H9 (cell line): ENCODE data around the gene CRYBG2. TPM values are rescaled to one million over a fixed set of nuclear protein-coding genes. Genes with fewer than 3 reads are reported as not detected.

Experiments
- DNase-seq: peaks from one replicate; pipeline ENCODE4 v3.0.0-alpha.2; 2017
- H2AFZ ChIP-seq: one replicate; pipeline ENCODE4 v1.6.1; 2013; ENCODE audit warnings: mild to moderate bottlenecking, low read length, control low read depth, moderate library complexity
- H2AK5ac ChIP-seq: 2 replicates; pipeline ENCODE4 v1.6.1; 2013; ENCODE audit warnings: low read length, control low read depth, mixed read lengths; ENCODE audit not compliant: insufficient read length
- H2BK120ac ChIP-seq: one replicate; pipeline ENCODE4 v1.6.1; 2013; ENCODE audit warnings: low read depth, mild to moderate bottlenecking, low read length, control low read depth, inconsistent platforms; ENCODE audit not compliant: poor library complexity, severe bottlenecking
- H2BK12ac ChIP-seq: 2 replicates; pipeline ENCODE4 v1.6.1; 2013; ENCODE audit warnings: low read length, control low read depth, mixed read lengths, low read depth; ENCODE audit not compliant: insufficient read length
- H2BK15ac ChIP-seq: 2 replicates; pipeline ENCODE4 v1.6.1; 2013; ENCODE audit warnings: low read depth, low read length, control low read depth
- H2BK20ac ChIP-seq: one replicate; pipeline ENCODE4 v1.6.1; 2013; ENCODE audit warnings: low read depth, mild to moderate bottlenecking, low read length, control low read depth, inconsistent platforms; ENCODE audit not compliant: poor library complexity, severe bottlenecking
- H2BK5ac ChIP-seq: 2 replicates; pipeline ENCODE4 v1.6.1; 2013; ENCODE audit warnings: low read length, control low read depth, mixed read lengths; ENCODE audit not compliant: insufficient read length
- H3K14ac ChIP-seq: 2 replicates; pipeline ENCODE4 v1.6.1; 2013; ENCODE audit warnings: low read length, control low read depth; ENCODE audit not compliant: insufficient read depth
- H3K18ac ChIP-seq: 2 replicates; pipeline ENCODE4 v1.6.1; 2013; ENCODE audit warnings: low read depth, mild to moderate bottlenecking, mixed read lengths, low read length, control low read depth; ENCODE audit not compliant: insufficient read length
- H3K23ac ChIP-seq: 2 replicates; pipeline ENCODE4 v1.6.1; 2013; ENCODE audit warnings: low read length, control low read depth, mixed read lengths, low read depth; ENCODE audit not compliant: insufficient read length
- H3K23me2 ChIP-seq: 2 replicates; pipeline ENCODE4 v1.6.1; 2013; ENCODE audit warnings: low read depth, mild to moderate bottlenecking, mixed read lengths, low read length, control low read depth; ENCODE audit not compliant: insufficient read length, poor library complexity, severe bottlenecking
- H3K27ac ChIP-seq: 2 replicates; pipeline ENCODE4 v1.5.1; 2013; ENCODE audit warnings: low read length, control low read depth, mixed read lengths, low read depth; ENCODE audit not compliant: insufficient read length
- H3K27me3 ChIP-seq: 2 replicates; pipeline ENCODE4 v1.6.1; 2013; ENCODE audit warnings: low read length, control low read depth, inconsistent platforms; ENCODE audit not compliant: insufficient read depth
- H3K4ac ChIP-seq: 2 replicates; pipeline ENCODE4 v1.6.1; 2013; ENCODE audit warnings: low read depth, mild to moderate bottlenecking, control low read depth, inconsistent platforms, low read length, moderate library complexity
- H3K4me1 ChIP-seq: 2 replicates; pipeline ENCODE4 v1.6.1; 2013; ENCODE audit warnings: low read length, control low read depth, inconsistent platforms; ENCODE audit not compliant: insufficient read depth
- H3K4me2 ChIP-seq: 2 replicates; pipeline ENCODE4 v1.6.1; 2013; ENCODE audit warnings: low read length, control low read depth, mixed read lengths; ENCODE audit not compliant: insufficient read length, insufficient read depth
- H3K56ac ChIP-seq: 2 replicates; pipeline ENCODE4 v1.6.1; 2013; ENCODE audit warnings: low read depth, mild to moderate bottlenecking, mixed read lengths, low read length, control low read depth; ENCODE audit not compliant: insufficient read length
- H3K79me1 ChIP-seq: 2 replicates; pipeline ENCODE4 v1.6.1; 2013; ENCODE audit warnings: low read depth, mild to moderate bottlenecking, moderate library complexity, low read length, control low read depth, inconsistent platforms; ENCODE audit not compliant: insufficient read depth, poor library complexity, severe bottlenecking
- H3K79me2 ChIP-seq: 2 replicates; pipeline ENCODE4 v1.6.1; 2013; ENCODE audit warnings: low read length, control low read depth, inconsistent platforms; ENCODE audit not compliant: insufficient read depth
- H3K9ac ChIP-seq: 2 replicates; pipeline ENCODE4 v1.6.1; 2013; ENCODE audit warnings: low read length, control low read depth, mixed read lengths; ENCODE audit not compliant: insufficient read length; ENCODE audit errors: extremely low read depth
- H3K9me3 ChIP-seq: one replicate; pipeline ENCODE4 v1.6.1; 2013; ENCODE audit warnings: low read depth, low read length, inconsistent platforms; ENCODE audit not compliant: control insufficient read depth
- H3T11ph ChIP-seq: one replicate; pipeline ENCODE4 v1.6.1; 2013; ENCODE audit warnings: mild to moderate bottlenecking, low read length, control low read depth, inconsistent platforms
- H4K20me1 ChIP-seq: one replicate; pipeline ENCODE4 v1.6.1; 2013; ENCODE audit not compliant: control insufficient read depth, insufficient read length, insufficient read depth
- H4K5ac ChIP-seq: 2 replicates; pipeline ENCODE4 v1.6.1; 2013; ENCODE audit warnings: low read depth, mild to moderate bottlenecking, mixed read lengths, low read length, control low read depth; ENCODE audit not compliant: insufficient read length
- H4K8ac ChIP-seq: replicated peaks from 2 replicates; pipeline ENCODE4 v1.6.1; 2013; ENCODE audit warnings: low read length, control low read depth, mixed read lengths, low read depth; ENCODE audit not compliant: insufficient read length
- H4K91ac ChIP-seq: 2 replicates; pipeline ENCODE4 v1.6.1; 2013; ENCODE audit warnings: low read depth, mild to moderate bottlenecking, moderate library complexity, mixed read lengths, low read length, control low read depth; ENCODE audit not compliant: insufficient read length
- H3K27ac Mint-ChIP-seq, 3 experiments: 2 replicates in 2 of 3; 3 replicates in 1 of 3; pipeline ENCODE4 v1.8.0; 2020 to 2021; ENCODE audit warnings: mixed read lengths in 3 of 3, mild to moderate bottlenecking in 1 of 3, moderate library complexity in 1 of 3
- H3K27me3 Mint-ChIP-seq: 2 replicates; pipeline ENCODE4 v1.8.0; 2021; ENCODE audit warnings: low read depth, mild to moderate bottlenecking, moderate library complexity, mixed read lengths
- H3K36me3 Mint-ChIP-seq, 3 experiments: 2 replicates in 2 of 3; 3 replicates in 1 of 3; pipeline ENCODE4 v1.8.0; 2020 to 2021; ENCODE audit warnings: low read depth in 3 of 3, mixed read lengths in 3 of 3; ENCODE audit not compliant: insufficient read depth in 1 of 3
- H3K4me1 Mint-ChIP-seq, 2 experiments: 2 replicates each; pipeline ENCODE4 v1.8.0; 2020; ENCODE audit warnings: mixed read lengths in 2 of 2
- H3K4me3 Mint-ChIP-seq, 2 experiments: 2 replicates in 1 of 2; 3 replicates in 1 of 2; pipeline ENCODE4 v1.8.0; 2020 to 2021; ENCODE audit warnings: mild to moderate bottlenecking in 2 of 2, mixed read lengths in 2 of 2, moderate library complexity in 1 of 2
- H3K9me3 Mint-ChIP-seq, 2 experiments: 2 replicates in 1 of 2; 3 replicates in 1 of 2; pipeline ENCODE4 v1.8.0; 2020; ENCODE audit warnings: mild to moderate bottlenecking in 2 of 2, mixed read lengths in 2 of 2, moderate library complexity in 1 of 2
- CTCF ChIP-seq: fragments of 200-600 bp; sonication (generic); conservative IDR thresholded peaks from 3 replicates; pipeline ENCODE4 v1.8.0; 2021; ENCODE audit warnings: antibody characterized with exemption, mild to moderate bottlenecking
- WGBS: extraction: QIAGEN DNeasy Blood & Tissue Kit; methylation state at CpG from one replicate; pipeline ENCODE4 v1.1.7; 2013; ENCODE audit warnings: missing lambda C conversion rate, low lambda C conversion rate, mixed read lengths; ENCODE audit not compliant: insufficient read length; ENCODE audit errors: extremely low coverage; 5-methylcytosine and 5-hydroxymethylcytosine counted together
- total RNA-seq: library from RNA; stranded (reverse); gene quantifications from 2 replicates; pipeline ENCODE4 v1.2.1, GENCODE V29; 2021

Gene CRYBG2
- total RNA-seq, 1 experiment from 2014 or later = 12.8 TPM

DNA sequence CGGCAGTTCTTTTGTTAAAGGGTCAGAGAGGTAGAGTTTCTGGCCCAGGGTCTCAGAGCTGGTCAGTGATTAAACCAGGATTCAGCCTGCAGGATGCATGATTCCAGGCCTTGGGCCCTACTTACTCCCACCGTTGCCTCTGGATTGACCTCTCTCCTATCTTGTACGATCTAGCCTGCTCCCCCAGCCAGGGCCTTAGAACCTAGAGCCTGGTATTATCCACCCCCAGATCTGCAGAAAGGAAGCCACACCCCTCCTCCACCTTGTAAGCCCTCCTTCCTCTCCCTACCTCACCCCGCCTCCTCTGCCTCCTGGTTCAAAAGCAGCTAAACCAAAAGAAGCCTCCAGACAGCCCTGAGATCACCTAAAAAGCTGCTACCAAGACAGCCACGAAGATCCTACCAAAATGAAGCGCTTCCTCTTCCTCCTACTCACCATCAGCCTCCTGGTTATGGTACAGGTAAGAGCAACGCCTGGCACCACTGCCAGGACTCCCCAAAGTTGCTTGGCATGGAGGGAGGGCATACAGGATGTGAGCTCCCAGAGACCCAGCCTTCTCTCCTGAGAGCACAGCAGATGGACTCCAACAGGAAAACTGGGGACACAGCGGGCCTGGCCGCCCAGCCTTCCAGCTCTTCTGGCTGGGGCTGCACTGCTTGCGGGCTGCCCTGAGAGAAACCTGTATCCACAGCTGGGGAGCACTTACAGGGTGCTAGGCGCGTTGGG is 36.2 kb downstream of the CRYBG2 start, which contains the start of gene CD52:
CD52 (plus strand) TSS at position 347 of the 726 bp plus-strand sequence; CDS start at position 407, 60 bp downstream.
- Mint-ChIP-seq H3K4me1 (peaks cover 34 to 50% of the 10 kb centered on the region in 2 experiments), H3K9me3 (no peaks in the 10 kb centered on the region), H3K27me3 (peaks cover 1% of the 10 kb centered on the region; the same call in 1 of the 2 replicates), H3K36me3 (peaks cover 5 to 16% (median 8%) of the 10 kb centered on the region in 3 experiments; a peak in 6 of 7 replicates), H3K27ac (peak within 1 kb of the TSS; percentile 44 to 78 (median 68); a peak in 5 of 7 replicates), H3K4me3 (peak within 1 kb of the TSS in 1 of 2 experiments; percentile 11; a peak in 3 of 5 replicates)
- Histone ChIP-seq H4K91ac (no peak within 1 kb of the TSS), H3K79me2 (no peaks in the 10 kb centered on the region), H2BK15ac (no peak within 1 kb of the TSS), H3K9ac (no peak within 1 kb of the TSS), H3T11ph (no peak within 1 kb of the TSS), H2BK12ac (no peak within 1 kb of the TSS), H3K79me1 (no peaks in the 10 kb centered on the region), H3K14ac (no peak within 1 kb of the TSS), H2BK20ac (no peak within 1 kb of the TSS), H2AK5ac (no peak within 1 kb of the TSS), H3K18ac (no peak within 1 kb of the TSS), H3K23me2 (no peaks in the 10 kb centered on the region), H2BK5ac (no peak within 1 kb of the TSS), H3K4me1 (no peaks in the 10 kb centered on the region), H3K9me3 (no peaks in the 10 kb centered on the region), H4K5ac (no peak within 1 kb of the TSS), H3K23ac (no peak within 1 kb of the TSS), H4K20me1 (no peaks in the 10 kb centered on the region), H3K4me2 (no peak within 1 kb of the TSS), H3K27ac (no peak within 1 kb of the TSS), H3K4ac (no peak within 1 kb of the TSS), H3K56ac (no peak within 1 kb of the TSS), H2AFZ (no peak within 1 kb of the TSS), H3K27me3 (no peaks in the 10 kb centered on the region), H2BK120ac (no peak within 1 kb of the TSS), H4K8ac (no peak within 1 kb of the TSS)
- DNase-seq = peak; percentile 78
- TF ChIP-seq CTCF = no peak
- WGBS = no CpG with 5 or more reads among the region's 12 CpGs
